Embryonic facial prominence (tissue), 1 donor: Measurements from ENCODE around the gene ANKEF1.
"Not testable (repeated sequence)": the region's sequence is repeated elsewhere in the genome, so short reads cannot be mapped to it uniquely, and the experiment has no call there.

Experiments used
- DNase-seq: peaks from one replicate; pipeline ENCODE4 v3.0.0-alpha.2; 2016; ENCODE audit errors: extremely low spot score

ANKEF1 gene

GRCh38 chr20:10034717-10035571 is at the start of gene ANKEF1:
TSS of gene ANKEF1 (plus strand) at chr20:10034987. CDS start at chr20:10038302, 3,315 bp downstream.
- DNase-seq: no peak

DNA sequence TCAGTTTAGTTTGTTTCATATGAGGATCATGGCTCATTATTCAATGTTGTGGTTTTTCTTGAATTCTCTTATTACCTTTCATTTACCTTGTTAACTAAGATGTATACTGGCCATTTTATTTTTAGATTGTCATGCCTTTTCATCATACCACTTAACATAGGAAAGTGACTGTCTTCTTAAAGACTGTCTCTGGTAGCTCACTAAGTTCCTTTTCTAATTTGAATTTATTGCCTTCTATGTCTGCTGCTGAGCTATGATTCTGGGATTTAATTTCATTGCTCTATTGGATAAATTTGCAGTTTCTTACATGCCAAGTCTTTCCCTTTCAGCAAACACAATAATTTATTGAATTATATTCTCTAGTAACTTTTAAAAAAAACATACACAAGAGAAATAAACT is 49.5 kb upstream of the ANKEF1 start:
- DNase-seq: no peak

GRCh38 chr20:9985773-9986172 is 49.0 kb upstream of the ANKEF1 start:
- no peak for DNase-seq

GRCh38 chr20:9989066-9989724 is 45.6 kb upstream of the ANKEF1 start:
- no peak for DNase-seq

DNA sequence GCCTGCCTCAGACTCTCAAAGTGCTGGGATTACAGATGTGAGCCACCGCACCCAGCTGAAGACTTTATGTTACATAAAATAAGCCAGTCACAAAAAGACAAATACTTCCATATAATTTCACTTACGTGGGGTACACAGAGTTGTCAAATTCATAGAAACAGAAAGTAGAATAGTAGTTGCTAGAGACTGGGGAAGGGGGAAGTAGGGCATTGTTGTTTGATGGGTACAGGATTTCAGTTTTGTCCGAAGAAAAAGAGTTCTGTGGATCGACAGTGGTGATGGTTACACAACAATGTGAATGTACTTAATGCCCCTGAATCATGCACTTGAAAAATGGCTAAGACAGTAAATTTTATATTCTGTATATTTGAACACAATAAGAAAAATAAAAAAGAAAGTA is 41.6 kb upstream of the ANKEF1 start:
- DNase-seq: no peak

DNA sequence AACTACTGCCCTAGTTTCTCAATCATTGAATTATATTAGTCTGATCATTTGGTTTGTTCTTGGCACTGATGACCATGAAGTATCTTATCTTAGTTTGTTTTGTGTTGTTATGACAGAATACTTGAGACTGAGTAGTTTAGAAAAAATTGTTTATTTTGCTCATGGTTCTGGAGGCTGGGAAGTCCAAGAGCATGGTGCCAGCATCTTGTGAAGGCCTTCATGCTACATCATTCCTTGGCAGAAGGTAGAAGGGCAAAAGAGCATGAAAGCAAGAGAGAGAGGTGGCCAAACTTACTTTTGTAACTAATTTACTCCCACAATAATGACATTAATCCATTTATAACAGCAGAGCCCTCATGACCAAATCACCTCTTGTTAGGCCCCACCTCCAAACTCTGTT is 40.1 kb upstream of the ANKEF1 start:
- DNase-seq: no peak

- no peak for DNase-seq
These were observed 39.1 kb upstream of the ANKEF1 start for GRCh38 chr20:9995510-9996272.

DNA sequence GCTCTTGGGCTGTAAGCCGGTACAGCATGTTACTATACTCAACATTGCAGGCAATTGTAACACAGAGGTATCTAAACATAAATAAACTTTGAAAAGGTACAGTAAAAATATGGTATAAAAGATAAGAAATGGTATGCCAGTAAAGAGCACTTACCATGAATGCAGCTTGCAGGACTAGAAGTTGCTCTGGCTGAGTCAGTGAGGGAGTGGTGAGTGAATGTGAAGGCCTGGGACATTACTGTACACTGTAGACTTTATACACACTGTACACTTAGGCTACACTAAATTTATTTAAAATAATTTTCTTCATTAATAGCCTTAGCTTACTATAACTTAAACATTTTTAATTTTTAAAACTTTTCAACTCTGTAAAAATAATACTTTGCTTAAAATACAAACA is 37.8 kb upstream of the ANKEF1 start:
- no peak for DNase-seq

- DNase-seq: no peak
These were observed 35.1 kb upstream of the ANKEF1 start for GRCh38 chr20:9999645-10000044.

GRCh38 chr20:10002866-10003265 is 31.9 kb upstream of the ANKEF1 start:
- no peak for DNase-seq

- DNase-seq: no peak
These were observed 29.9 kb upstream of the ANKEF1 start for GRCh38 chr20:10004900-10005299.

- DNase-seq: no peak
These were observed 28.9 kb upstream of the ANKEF1 start for GRCh38 chr20:10005885-10006284.

GRCh38 chr20:10006447-10007090 is 28.2 kb upstream of the ANKEF1 start:
- no peak for DNase-seq

GRCh38 chr20:10007158-10007557 is 27.6 kb upstream of the ANKEF1 start:
- no peak for DNase-seq

DNA sequence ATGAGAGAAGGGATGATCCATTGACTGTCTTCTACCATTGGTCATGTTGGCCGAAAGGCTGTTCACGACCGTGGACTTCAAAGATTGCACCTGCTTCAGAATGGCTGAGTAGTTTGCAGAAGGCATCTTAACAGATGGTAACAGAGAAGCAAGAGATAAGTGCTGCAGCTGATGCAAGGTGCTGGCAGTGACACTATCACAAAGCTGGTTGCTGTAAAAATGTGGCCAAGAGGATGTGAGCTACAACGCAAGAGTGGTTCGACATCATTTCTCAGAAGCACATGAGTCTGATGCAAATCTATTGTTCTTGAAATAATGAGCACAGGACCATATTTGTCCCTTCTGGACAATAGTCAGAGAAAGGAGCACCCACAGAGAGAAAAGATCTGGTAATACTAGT is 27.0 kb upstream of the ANKEF1 start:
- no peak for DNase-seq

GRCh38 chr20:10012464-10012863 is 22.3 kb upstream of the ANKEF1 start:
- DNase-seq: no peak

GRCh38 chr20:10014431-10014830 is 20.4 kb upstream of the ANKEF1 start:
- no peak for DNase-seq

- no peak for DNase-seq
These were observed 13.8 kb upstream of the ANKEF1 start for GRCh38 chr20:10020937-10021336.

DNA sequence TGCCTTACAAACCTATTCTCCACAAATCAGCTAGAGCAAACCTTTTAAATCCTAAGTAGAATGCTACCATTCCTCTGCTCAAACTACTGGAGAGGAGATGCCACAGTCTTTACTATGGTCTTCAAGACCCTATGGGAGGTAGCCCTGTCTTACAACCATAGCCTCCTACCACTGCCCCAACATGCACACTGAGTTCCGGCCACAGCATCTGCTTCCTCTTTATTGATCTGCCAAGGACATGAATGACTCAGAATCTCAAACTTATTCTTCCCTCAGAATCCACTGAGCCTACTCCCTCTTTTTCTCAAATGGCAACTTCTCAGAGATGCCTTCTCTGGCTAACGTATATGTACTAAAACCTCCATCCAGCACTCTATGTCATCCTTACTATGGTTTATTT is 12.2 kb upstream of the ANKEF1 start:
- DNase-seq: no peak

DNA sequence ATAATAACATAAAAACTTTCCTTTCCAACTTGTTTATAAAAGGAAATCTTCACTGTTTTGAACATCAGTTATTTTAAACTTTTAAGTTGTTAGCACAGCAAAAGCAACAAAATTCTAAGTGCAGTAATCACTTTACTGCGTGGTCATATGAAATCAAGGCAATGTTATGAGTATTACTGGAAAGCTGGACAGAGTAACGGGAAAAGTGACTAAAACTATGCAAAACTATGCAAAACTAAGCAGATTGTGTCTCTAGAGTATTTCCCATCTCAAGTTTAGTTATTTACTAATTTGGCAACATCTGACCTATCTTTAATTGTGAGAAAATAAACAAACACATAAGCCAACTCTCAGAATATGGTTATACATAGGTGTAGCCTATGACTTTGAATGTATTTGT is 10.9 kb upstream of the ANKEF1 start:
- no peak for DNase-seq

- DNase-seq: not testable (repeated sequence)
These were observed 3.2 kb upstream of the ANKEF1 start for GRCh38 chr20:10031451-10032215.
